ENCODE data around the gene AP3D1.

The AP3D1 gene

DNA sequence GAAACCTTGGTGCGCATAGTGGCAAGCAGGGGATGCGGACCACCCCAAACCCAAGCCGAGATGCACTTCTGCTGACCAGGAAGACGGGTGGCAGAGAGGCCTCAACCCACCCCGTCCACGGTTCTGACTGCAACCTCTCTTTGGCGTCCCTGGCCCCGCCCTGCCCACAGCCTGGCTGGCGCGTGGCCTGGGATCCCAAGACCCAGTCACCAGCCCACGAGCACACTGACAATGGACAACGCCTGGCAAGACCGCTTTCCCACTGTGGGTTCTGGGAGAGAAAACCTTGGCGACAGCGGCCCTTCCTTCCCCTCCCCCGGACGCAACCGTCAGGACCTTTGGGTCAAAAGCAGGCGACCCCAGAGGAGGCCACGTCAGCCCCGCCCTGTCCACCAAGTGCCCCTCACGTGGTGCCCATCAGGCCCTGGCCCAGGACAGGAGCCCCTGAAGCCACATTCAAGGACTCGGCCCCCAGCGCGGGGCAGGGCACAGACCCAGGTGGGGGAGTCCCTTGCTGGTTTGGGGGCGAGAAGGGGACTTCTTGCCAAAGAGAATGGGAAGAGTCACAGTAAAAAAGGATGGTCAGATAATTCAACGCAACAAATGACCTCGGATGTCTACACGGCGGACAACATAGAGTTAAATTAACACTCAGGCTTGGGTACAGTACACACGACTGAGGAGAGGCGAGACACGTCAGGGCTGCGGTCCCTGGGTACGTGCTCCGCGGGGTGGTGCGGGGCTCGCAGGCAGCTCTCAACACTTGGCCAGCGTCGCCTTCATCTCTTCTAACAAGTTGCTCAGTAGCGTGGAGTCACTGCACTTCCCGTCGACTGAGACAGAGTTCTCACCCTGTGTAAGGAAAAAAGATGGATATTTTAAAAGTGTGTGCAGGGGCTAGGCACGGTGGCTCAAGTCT is 49.7 kb downstream of the AP3D1 start:
- no peak overlapping the region for H3K18ac ChIP-seq (ENCODE audit: low read depth in 1 of 2, low read length in 2 of 2)

GRCh38 chr19:2100719-2101061 is 50.7 kb downstream of the AP3D1 start:
- no peak for DNase-seq
- Histone ChIP-seq H2BK15ac (ENCODE audit: low read depth, poor library complexity, severe bottlenecking) (no peak overlapping the region), H3K4me1 (ENCODE audit: control insufficient read depth, insufficient read depth, low read depth, low read length) (peaks cover 15% of the 10 kb centered on the region), H3K9ac (ENCODE audit: low read length) (no peak overlapping the region), H2AFZ (ENCODE audit: low read depth, low read length) (no peak overlapping the region), H3K4me2 (ENCODE audit: low read length, poor library complexity, severe bottlenecking) (no peak overlapping the region), H2BK5ac (ENCODE audit: low read depth, low read length, poor library complexity, severe bottlenecking) (no peak overlapping the region), H3K9me3 (ENCODE audit: control insufficient read depth, low read length) (no peaks in the 10 kb centered on the region), H3K27me3 (ENCODE audit: control insufficient read depth in 1 of 2, insufficient read depth in 1 of 2, low read length in 2 of 2) (no peaks in the 10 kb centered on the region), H3K18ac (ENCODE audit: low read depth in 1 of 2, low read length in 2 of 2) (no peak overlapping the region), H3K27ac (ENCODE audit: low read length, poor library complexity, severe bottlenecking) (no peak overlapping the region), H4K8ac (ENCODE audit: low read length) (no peak overlapping the region), H3K36me3 (ENCODE audit: control insufficient read depth in 1 of 2, insufficient read depth in 2 of 2, low read depth in 1 of 2, low read length in 2 of 2) (peaks cover 59 to 73% of the 10 kb centered on the region in 2 experiments), H3K4ac (ENCODE audit: low read depth in 1 of 2, low read length in 2 of 2) (no peak overlapping the region), H2BK12ac (ENCODE audit: low read length in 2 of 2) (no peak overlapping the region), H3K4me3 (ENCODE audit: insufficient read depth in 1 of 2, low read depth in 1 of 2, low read length in 2 of 2) (no peak overlapping the region), H3K23ac (ENCODE audit: low read length in 2 of 2) (no peak overlapping the region), H2BK120ac (ENCODE audit: low read depth, low read length) (no peak overlapping the region), H3K79me1 (replicated peaks; ENCODE audit: low read length, poor library complexity, severe bottlenecking) (peaks cover 12% of the 10 kb centered on the region), H2AK5ac (ENCODE audit: low read length, severe bottlenecking) (no peak overlapping the region), H4K91ac (ENCODE audit: low read length) (no peak overlapping the region), H3K14ac (ENCODE audit: low read length in 2 of 2) (no peak overlapping the region)
- WGBS: 96% methylated on average over 11 of the region's 11 CpGs

More for the DNA sequence above, 49.7 kb downstream of the AP3D1 start:
- H3K4me1 ChIP-seq (ENCODE audit: control insufficient read depth, insufficient read depth, low read depth, low read length): peaks cover 15% of the 10 kb centered on the region
- no peak overlapping the region for H2AFZ ChIP-seq (ENCODE audit: low read depth, low read length)
- H2BK12ac ChIP-seq (ENCODE audit: low read length in 2 of 2): no peak overlapping the region
- H3K4ac ChIP-seq (ENCODE audit: low read depth in 1 of 2, low read length in 2 of 2): no peak overlapping the region
- no peak overlapping the region for H2BK5ac ChIP-seq (ENCODE audit: low read depth, low read length, poor library complexity, severe bottlenecking)
- H4K91ac ChIP-seq (ENCODE audit: low read length): no peak overlapping the region
- H2BK15ac ChIP-seq (ENCODE audit: low read depth, poor library complexity, severe bottlenecking): no peak overlapping the region
- H3K4me3 ChIP-seq (ENCODE audit: insufficient read depth in 1 of 2, low read depth in 1 of 2, low read length in 2 of 2): no peak overlapping the region
- no peak overlapping the region for H3K14ac ChIP-seq (ENCODE audit: low read length in 2 of 2)
- H3K9ac ChIP-seq (ENCODE audit: low read length): no peak overlapping the region
- H3K9me3 ChIP-seq (ENCODE audit: control insufficient read depth, low read length): no peaks in the 10 kb centered on the region
- no peak overlapping the region for H3K4me2 ChIP-seq (ENCODE audit: low read length, poor library complexity, severe bottlenecking)
- H3K27ac ChIP-seq (ENCODE audit: low read length, poor library complexity, severe bottlenecking): no peak overlapping the region
- peaks cover 14% of the 10 kb centered on the region for H3K79me1 ChIP-seq (replicated peaks; ENCODE audit: low read length, poor library complexity, severe bottlenecking)
- H3K36me3 ChIP-seq (ENCODE audit: control insufficient read depth in 1 of 2, insufficient read depth in 2 of 2, low read depth in 1 of 2, low read length in 2 of 2): peaks cover 69 to 83% of the 10 kb centered on the region in 2 experiments
- 96% methylated on average over 45 of the region's 45 CpGs for WGBS
- H2AK5ac ChIP-seq (ENCODE audit: low read length, severe bottlenecking): no peak overlapping the region
- no peak overlapping the region for H3K23ac ChIP-seq (ENCODE audit: low read length in 2 of 2)
- H2BK120ac ChIP-seq (ENCODE audit: low read depth, low read length): no peak overlapping the region
- H4K8ac ChIP-seq (ENCODE audit: low read length): no peak overlapping the region
- DNase-seq: no peak
- H3K27me3 ChIP-seq (ENCODE audit: control insufficient read depth in 1 of 2, insufficient read depth in 1 of 2, low read length in 2 of 2): no peaks in the 10 kb centered on the region

- Histone ChIP-seq H2BK15ac (ENCODE audit: low read depth, poor library complexity, severe bottlenecking) (no peak overlapping the region), H2BK120ac (ENCODE audit: low read depth, low read length) (no peak overlapping the region)
Observed at GRCh38 chr19:2099937-2100718, 51.2 kb downstream of the AP3D1 start.

DNA sequence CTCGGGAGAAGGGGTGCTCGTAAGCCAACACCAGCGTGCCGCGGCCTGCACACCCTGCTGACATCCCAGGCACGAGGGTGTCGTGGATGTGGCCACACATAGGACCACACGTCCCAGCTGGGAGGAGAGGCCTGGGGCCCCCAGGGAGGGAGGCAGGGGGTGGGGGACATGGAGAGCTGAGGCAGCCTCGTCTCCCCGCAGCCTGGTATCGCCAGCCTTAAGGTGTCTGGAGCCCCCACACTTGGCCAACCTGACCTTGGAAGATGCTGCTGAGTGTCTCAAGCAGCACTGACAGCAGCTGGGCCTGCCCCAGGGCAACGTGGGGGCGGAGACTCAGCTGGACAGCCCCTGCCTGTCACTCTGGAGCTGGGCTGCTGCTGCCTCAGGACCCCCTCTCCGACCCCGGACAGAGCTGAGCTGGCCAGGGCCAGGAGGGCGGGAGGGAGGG is 52.3 kb downstream of the AP3D1 start:
- no peak overlapping the region for H3K4me3 ChIP-seq (ENCODE audit: insufficient read depth in 1 of 2, low read depth in 1 of 2, low read length in 2 of 2)
- peaks cover 45 to 60% of the 10 kb centered on the region in 2 experiments for H3K36me3 ChIP-seq (ENCODE audit: control insufficient read depth in 1 of 2, insufficient read depth in 2 of 2, low read depth in 1 of 2, low read length in 2 of 2)
- no peak overlapping the region for H3K23ac ChIP-seq (ENCODE audit: low read length in 2 of 2)
- H3K4me2 ChIP-seq (ENCODE audit: low read length, poor library complexity, severe bottlenecking): no peak overlapping the region
- H3K4me1 ChIP-seq (ENCODE audit: control insufficient read depth, insufficient read depth, low read depth, low read length): peaks cover 26% of the 10 kb centered on the region
- H3K14ac ChIP-seq (ENCODE audit: low read length in 2 of 2): no peak overlapping the region
- no peak overlapping the region for H3K27ac ChIP-seq (ENCODE audit: low read length, poor library complexity, severe bottlenecking)
- H2BK15ac ChIP-seq (ENCODE audit: low read depth, poor library complexity, severe bottlenecking): no peak overlapping the region
- H3K79me1 ChIP-seq (replicated peaks; ENCODE audit: low read length, poor library complexity, severe bottlenecking): peaks cover 12% of the 10 kb centered on the region
- H3K4ac ChIP-seq (ENCODE audit: low read depth in 1 of 2, low read length in 2 of 2): no peak overlapping the region
- H3K9me3 ChIP-seq (ENCODE audit: control insufficient read depth, low read length): no peaks in the 10 kb centered on the region
- H4K91ac ChIP-seq (ENCODE audit: low read length): no peak overlapping the region
- no peak overlapping the region for H2BK5ac ChIP-seq (ENCODE audit: low read depth, low read length, poor library complexity, severe bottlenecking)
- H4K8ac ChIP-seq (ENCODE audit: low read length): no peak overlapping the region
- DNase-seq: no peak
- 90% methylated on average over 16 of the region's 16 CpGs for WGBS
- H3K9ac ChIP-seq (ENCODE audit: low read length): no peak overlapping the region
- H2AFZ ChIP-seq (ENCODE audit: low read depth, low read length): no peak overlapping the region
- H3K27me3 ChIP-seq (ENCODE audit: control insufficient read depth in 1 of 2, insufficient read depth in 1 of 2, low read length in 2 of 2): no peaks in the 10 kb centered on the region
- H2BK12ac ChIP-seq (ENCODE audit: low read length in 2 of 2): no peak overlapping the region
- no peak overlapping the region for H2BK120ac ChIP-seq (ENCODE audit: low read depth, low read length)
- H3K18ac ChIP-seq (ENCODE audit: low read depth in 1 of 2, low read length in 2 of 2): no peak overlapping the region
- no peak overlapping the region for H2AK5ac ChIP-seq (ENCODE audit: low read length, severe bottlenecking)

More at GRCh38 chr19:2099937-2100718, 51.2 kb downstream of the AP3D1 start:
- no peaks in the 10 kb centered on the region for H3K27me3 ChIP-seq (ENCODE audit: control insufficient read depth in 1 of 2, insufficient read depth in 1 of 2, low read length in 2 of 2)
- H3K4me1 ChIP-seq (ENCODE audit: control insufficient read depth, insufficient read depth, low read depth, low read length): peaks cover 19% of the 10 kb centered on the region
- no peak overlapping the region for H4K8ac ChIP-seq (ENCODE audit: low read length)
- no peak overlapping the region for H2BK12ac ChIP-seq (ENCODE audit: low read length in 2 of 2)
- peaks cover 53 to 70% of the 10 kb centered on the region in 2 experiments for H3K36me3 ChIP-seq (ENCODE audit: control insufficient read depth in 1 of 2, insufficient read depth in 2 of 2, low read depth in 1 of 2, low read length in 2 of 2)
- H2AK5ac ChIP-seq (ENCODE audit: low read length, severe bottlenecking): no peak overlapping the region
- peaks cover 12% of the 10 kb centered on the region for H3K79me1 ChIP-seq (replicated peaks; ENCODE audit: low read length, poor library complexity, severe bottlenecking)
- no peak overlapping the region for H3K23ac ChIP-seq (ENCODE audit: low read length in 2 of 2)
- no peak overlapping the region for H3K4me3 ChIP-seq (ENCODE audit: insufficient read depth in 1 of 2, low read depth in 1 of 2, low read length in 2 of 2)
- no peak overlapping the region for H3K27ac ChIP-seq (ENCODE audit: low read length, poor library complexity, severe bottlenecking)
- H3K4ac ChIP-seq (ENCODE audit: low read depth in 1 of 2, low read length in 2 of 2): no peak overlapping the region
- no peak overlapping the region for H3K9ac ChIP-seq (ENCODE audit: low read length)
- no peak overlapping the region for H3K18ac ChIP-seq (ENCODE audit: low read depth in 1 of 2, low read length in 2 of 2)
- no peak overlapping the region for H3K4me2 ChIP-seq (ENCODE audit: low read length, poor library complexity, severe bottlenecking)
- H2AFZ ChIP-seq (ENCODE audit: low read depth, low read length): no peak overlapping the region
- WGBS: 95% methylated on average over 39 of the region's 39 CpGs
- H3K14ac ChIP-seq (ENCODE audit: low read length in 2 of 2): no peak overlapping the region
- DNase-seq: no peak
- no peaks in the 10 kb centered on the region for H3K9me3 ChIP-seq (ENCODE audit: control insufficient read depth, low read length)
- H2BK5ac ChIP-seq (ENCODE audit: low read depth, low read length, poor library complexity, severe bottlenecking): no peak overlapping the region
- no peak overlapping the region for H4K91ac ChIP-seq (ENCODE audit: low read length)
